Liver (tissue), 9 donors: ENCODE measurements around the gene GPC1. TPM values are rescaled to one million over a fixed set of nuclear protein-coding genes. Genes with fewer than 3 reads are reported as not detected.

ENCODE experiments used
- DNase-seq: peaks from one replicate; pipeline ENCODE4 v3.0.0-alpha.2; 2017; ENCODE audit warnings: low spot score
- H3K27ac ChIP-seq, 2 donors: one replicate each; pipeline ENCODE4 v1.7.0; 2013; ENCODE audit warnings: inconsistent platforms in 2 of 2, low read length in 2 of 2, control low read depth in 1 of 2, low read depth in 1 of 2, mild to moderate bottlenecking in 1 of 2
- H3K27me3 ChIP-seq, 4 donors: one replicate each; pipeline versions ENCODE4 v1.6.1 to v1.7.0; 2013; ENCODE audit warnings: low read length in 3 of 4, inconsistent platforms in 1 of 4, mild to moderate bottlenecking in 1 of 4, moderate library complexity in 1 of 4; ENCODE audit not compliant: control insufficient read depth in 4 of 4, insufficient read depth in 4 of 4
- H3K36me3 ChIP-seq, 4 donors: one replicate each; pipeline versions ENCODE4 v1.6.1 to v1.7.0; 2013; ENCODE audit warnings: low read length in 3 of 4, mild to moderate bottlenecking in 3 of 4, low read depth in 1 of 4, moderate library complexity in 1 of 4; ENCODE audit not compliant: control insufficient read depth in 4 of 4, insufficient read depth in 3 of 4
- H3K4me1 ChIP-seq, 4 donors: one replicate each; pipeline versions ENCODE4 v1.6.1 to v1.7.0; 2013; ENCODE audit warnings: low read length in 3 of 4, mild to moderate bottlenecking in 3 of 4, moderate library complexity in 1 of 4; ENCODE audit not compliant: control insufficient read depth in 4 of 4, insufficient read depth in 4 of 4
- H3K4me3 ChIP-seq, 3 donors: one replicate each; pipeline versions ENCODE4 v1.6.1 to v1.7.0; 2013; ENCODE audit warnings: low read length in 3 of 3, control low read depth in 1 of 3, low read depth in 1 of 3, mild to moderate bottlenecking in 1 of 3
- H3K9ac ChIP-seq, 2 donors: one replicate each; pipeline ENCODE4 v1.7.0; 2013; ENCODE audit warnings: low read length in 2 of 2, mild to moderate bottlenecking in 2 of 2, moderate library complexity in 2 of 2, control low read depth in 1 of 2, low read depth in 1 of 2
- H3K9me3 ChIP-seq, 4 donors: one replicate each; pipeline versions ENCODE4 v1.6.1 to v1.7.0; 2013; ENCODE audit warnings: low read length in 3 of 4; ENCODE audit not compliant: control insufficient read depth in 4 of 4
- FOXA1 ChIP-seq: IDR thresholded peaks from 2 replicates; pipeline ENCODE4 v1.6.1; 2016; ENCODE audit warnings: antibody characterized with exemption
- FOXA2 ChIP-seq: IDR thresholded peaks from 2 replicates; pipeline ENCODE4 v1.6.1; 2016; ENCODE audit warnings: antibody characterized with exemption
- GABPA ChIP-seq, 2 donors: IDR thresholded peaks in 1 of 2; conservative IDR thresholded peaks in 1 of 2; 2 replicates each; pipeline ENCODE4 v1.6.1; 2016; ENCODE audit warnings: antibody characterized with exemption in 2 of 2, mild to moderate bottlenecking in 1 of 2, moderate library complexity in 1 of 2
- HNF4G ChIP-seq: IDR thresholded peaks from 2 replicates; pipeline ENCODE4 v1.6.1; 2016; ENCODE audit warnings: antibody characterized with exemption
- JUND ChIP-seq, 2 donors: IDR thresholded peaks; 2 replicates each; pipeline ENCODE4 v1.6.1; 2016; ENCODE audit warnings: antibody characterized with exemption in 2 of 2
- SP1 ChIP-seq: IDR thresholded peaks from 2 replicates; pipeline ENCODE4 v1.6.1; 2018; ENCODE audit warnings: antibody characterized with exemption, mild to moderate bottlenecking
- TAF1 ChIP-seq: conservative IDR thresholded peaks from 2 replicates; pipeline ENCODE4 v1.6.1; 2016; ENCODE audit warnings: antibody characterized with exemption, mild to moderate bottlenecking
- YY1 ChIP-seq: IDR thresholded peaks from 2 replicates; pipeline ENCODE4 v1.6.1; 2016; ENCODE audit warnings: antibody characterized with exemption, mild to moderate bottlenecking
- WGBS: extraction: QIAGEN DNeasy Blood & Tissue Kit; methylation state at CpG from one replicate; pipeline ENCODE4 v1.1.7; 2013; 5-methylcytosine and 5-hydroxymethylcytosine counted together
- polyA plus RNA-seq, 2 donors: library from polyadenylated mRNA; stranded (reverse) in 1 of 2; unstranded in 1 of 2; fragments of 200-250 nt in 1 of 2; fragments of >200 nt in 1 of 2; fragmentation: Nextera tagmentation in 1 of 2; extraction: Ambion mirVana in 1 of 2; gene quantifications; one replicate each; pipeline versions ENCODE4 v1.2.1 to v1.2.3, GENCODE V29; 2013 to 2015
- total RNA-seq, 2 donors: library from RNA; depleted of rRNA; stranded (reverse); fragments of >200 nt; gene quantifications; one replicate each; pipeline ENCODE4 v1.2.3, GENCODE V29; 2014
- TF ChIP-seq, protein P1 (sequence below): fragments of 150-350 bp; IDR thresholded peaks from 2 replicates; pipeline ENCODE4 v1.5.1; 2017; ENCODE audit warnings: improper control_type of control experiment, low read depth, low read length; ENCODE audit not compliant: missing input control
- donor health status: healthy.
- donor health status: healthy.
- donor health status: healthy.
- donor health status: healthy.
- donor health status: healthy.

The GPC1 gene
- total and polyA plus RNA-seq, 4 donors: 3.2 to 41.0 (median 9.1) TPM

DNA sequence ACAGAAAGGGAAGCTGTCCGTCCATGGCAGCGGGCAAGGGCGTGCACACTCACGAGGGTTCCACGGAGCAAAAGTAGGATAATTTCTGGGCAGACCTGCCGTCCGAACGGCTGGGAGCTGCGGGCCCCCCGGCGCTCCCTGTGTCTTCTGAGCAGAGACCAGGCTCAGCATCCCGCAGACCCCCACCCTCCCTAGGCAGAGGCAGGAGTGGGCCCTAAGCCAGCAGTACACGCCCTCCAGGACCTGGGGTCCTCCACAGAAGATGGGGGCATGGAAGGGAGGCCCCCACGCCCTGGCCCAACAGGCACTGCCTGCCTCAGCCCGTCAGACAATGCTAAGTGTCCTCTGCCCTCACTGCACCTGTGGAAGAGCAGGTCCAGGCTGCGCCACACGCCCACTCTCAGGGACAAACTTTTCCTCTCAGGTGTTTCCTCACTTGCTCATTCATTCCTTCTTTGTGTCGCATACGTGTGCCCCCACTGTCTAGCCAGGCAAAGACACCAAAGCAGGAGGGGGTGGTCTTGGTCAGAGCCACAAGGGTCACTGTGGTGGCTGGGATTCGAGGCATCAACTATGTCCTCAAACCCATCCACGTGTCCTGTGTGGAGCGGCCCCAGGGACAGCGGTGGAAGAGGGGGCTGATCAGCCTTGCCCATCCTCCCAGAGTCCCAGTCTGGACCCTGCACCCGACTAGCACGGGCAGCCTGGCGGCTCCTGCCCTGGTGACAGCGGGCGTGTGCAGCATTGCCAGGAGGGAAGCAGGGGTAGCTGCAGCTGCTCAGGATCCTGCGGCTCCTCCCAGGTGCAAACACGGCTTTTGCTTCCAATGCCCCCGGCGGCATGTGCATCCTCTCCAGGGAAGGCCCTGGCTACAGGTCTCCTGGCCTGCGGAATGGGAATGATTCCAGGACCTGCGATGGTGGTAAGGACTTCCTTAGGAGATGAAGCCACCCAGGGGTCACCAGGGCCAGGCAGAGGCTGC, 2.4 kb upstream of the GPC1 start:
- H3K4me3 ChIP-seq: no peak overlapping the region
- TF ChIP-seq HNF4G (no peak), FOXA2 (no peak), YY1 (no peak)
- TF ChIP-seq, protein P1, sequence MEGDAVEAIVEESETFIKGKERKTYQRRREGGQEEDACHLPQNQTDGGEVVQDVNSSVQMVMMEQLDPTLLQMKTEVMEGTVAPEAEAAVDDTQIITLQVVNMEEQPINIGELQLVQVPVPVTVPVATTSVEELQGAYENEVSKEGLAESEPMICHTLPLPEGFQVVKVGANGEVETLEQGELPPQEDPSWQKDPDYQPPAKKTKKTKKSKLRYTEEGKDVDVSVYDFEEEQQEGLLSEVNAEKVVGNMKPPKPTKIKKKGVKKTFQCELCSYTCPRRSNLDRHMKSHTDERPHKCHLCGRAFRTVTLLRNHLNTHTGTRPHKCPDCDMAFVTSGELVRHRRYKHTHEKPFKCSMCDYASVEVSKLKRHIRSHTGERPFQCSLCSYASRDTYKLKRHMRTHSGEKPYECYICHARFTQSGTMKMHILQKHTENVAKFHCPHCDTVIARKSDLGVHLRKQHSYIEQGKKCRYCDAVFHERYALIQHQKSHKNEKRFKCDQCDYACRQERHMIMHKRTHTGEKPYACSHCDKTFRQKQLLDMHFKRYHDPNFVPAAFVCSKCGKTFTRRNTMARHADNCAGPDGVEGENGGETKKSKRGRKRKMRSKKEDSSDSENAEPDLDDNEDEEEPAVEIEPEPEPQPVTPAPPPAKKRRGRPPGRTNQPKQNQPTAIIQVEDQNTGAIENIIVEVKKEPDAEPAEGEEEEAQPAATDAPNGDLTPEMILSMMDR: no peak
- H3K9me3 ChIP-seq: no peaks in the 10 kb centered on the region
- no peaks in the 10 kb centered on the region for H3K27me3 ChIP-seq
- DNase-seq: no peak
- H3K9ac ChIP-seq: no peak overlapping the region
- H3K4me1 ChIP-seq: peaks cover 7 to 27% (median 17%) of the 10 kb centered on the region in 4 donors
- no peaks in the 10 kb centered on the region for H3K36me3 ChIP-seq
- H3K27ac ChIP-seq: no peak overlapping the region
- 81% methylated on average over 34 of the region's 34 CpGs for WGBS

DNA sequence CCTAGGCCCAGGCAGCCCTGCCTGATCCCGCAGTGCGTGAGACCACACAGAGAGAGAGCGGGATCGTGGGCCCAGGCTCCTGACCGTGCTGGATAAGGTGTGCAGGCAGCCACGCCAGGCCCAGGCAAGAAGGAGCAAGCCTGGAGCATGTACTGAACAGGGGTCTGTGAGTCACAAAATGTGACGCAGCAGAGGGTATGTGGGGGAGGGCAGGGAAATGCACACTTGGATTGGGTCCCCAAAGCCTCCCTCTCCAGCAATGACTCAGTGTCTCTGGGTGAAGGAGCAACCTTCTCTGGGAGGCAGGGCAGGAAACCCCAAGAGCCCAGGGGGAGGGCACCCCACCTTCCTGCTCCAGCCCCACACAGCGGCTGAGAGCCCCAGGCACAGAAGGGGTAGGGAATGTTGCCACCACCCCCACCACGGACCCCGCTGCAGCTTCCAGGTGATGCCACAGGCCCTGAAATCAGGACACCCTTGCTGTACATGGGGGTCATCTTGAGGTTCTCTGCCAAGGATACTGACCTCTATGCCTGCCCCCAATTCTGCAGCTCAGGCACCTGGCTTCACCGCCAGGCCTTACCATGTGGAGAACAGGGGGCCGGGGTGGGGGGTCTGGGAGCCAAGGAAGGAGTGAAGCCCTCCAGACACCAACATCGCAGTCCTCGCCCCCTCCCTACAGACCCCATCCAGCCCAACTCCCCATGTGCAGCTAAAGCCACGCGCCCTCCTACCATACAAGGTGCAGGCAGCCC, 1.3 kb upstream of the GPC1 start:
- Histone ChIP-seq H3K4me3 (no peak overlapping the region), H3K9me3 (no peaks in the 10 kb centered on the region), H3K27me3 (no peaks in the 10 kb centered on the region), H3K36me3 (no peaks in the 10 kb centered on the region), H3K9ac (no peak overlapping the region), H3K4me1 (peaks cover 7 to 36% (median 20%) of the 10 kb centered on the region in 4 donors), H3K27ac (no peak overlapping the region)
- 91% methylated on average over 16 of the region's 16 CpGs for WGBS
- DNase-seq: no peak
- TF ChIP-seq SP1 (no peak), FOXA1 (no peak), JUND (IDR thresholded peaks at IDR 0.05) (no peak), FOXA2 (no peak), TAF1 (no peak)
- TF ChIP-seq, protein P1: no peak

DNA sequence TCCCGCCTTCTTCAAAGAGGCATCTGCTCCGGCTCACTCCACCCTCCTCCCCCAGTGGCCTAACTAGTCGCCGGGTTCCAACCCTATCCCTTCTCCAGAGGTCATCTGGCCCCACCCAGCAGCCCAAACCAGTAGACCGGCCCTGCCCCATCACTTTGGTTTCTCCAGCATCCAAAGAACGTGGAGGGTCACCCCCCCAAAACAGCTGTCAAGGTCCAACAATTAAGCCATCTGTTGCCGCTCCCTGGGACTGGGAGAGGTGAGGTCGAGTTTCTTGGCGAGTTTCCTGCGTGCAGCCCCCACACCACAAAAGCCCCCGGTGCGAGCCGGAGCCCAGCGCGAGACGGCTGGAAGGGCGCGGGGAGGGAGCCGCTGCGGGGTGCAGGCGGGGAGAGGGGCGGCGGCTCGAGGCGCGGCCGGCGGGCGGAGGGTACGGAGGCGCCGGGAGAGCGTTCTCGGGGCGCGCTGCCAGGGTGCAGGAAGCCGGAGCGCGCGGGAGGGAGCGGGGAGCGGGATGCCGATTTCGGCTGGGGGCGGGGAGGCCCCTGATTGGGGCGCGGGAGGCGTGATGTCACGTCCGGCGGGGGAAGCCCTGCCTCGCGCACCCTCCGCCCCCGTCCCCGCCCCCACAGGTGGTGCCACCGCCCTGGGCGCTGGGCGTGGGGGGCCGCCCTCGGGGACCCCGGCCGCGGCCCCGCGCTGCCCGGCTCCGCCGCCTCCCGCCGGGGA, 571 bp upstream of the GPC1 start:
- 5% methylated on average over 71 of the region's 71 CpGs for WGBS
- Histone ChIP-seq H3K9ac (no peak overlapping the region), H3K4me1 (peaks cover 7 to 36% (median 20%) of the 10 kb centered on the region in 4 donors), H3K27me3 (no peaks in the 10 kb centered on the region), H3K9me3 (no peaks in the 10 kb centered on the region), H3K36me3 (no peaks in the 10 kb centered on the region), H3K4me3 (peak overlapping the region in 2 of 3 donors; percentile 50 to 80), H3K27ac (peak overlapping the region in 1 of 2 donors; percentile 53)
- peak in 1 of 2 donors; percentile 58 for TF ChIP-seq GABPA (IDR thresholded peaks at IDR 0.05 in 1 of 2, conservative IDR thresholded peaks at IDR 0.05 in 1 of 2)
- TF ChIP-seq YY1: no peak
- DNase-seq: peak; percentile 68
